ENCODE data around the gene WASF3. TPM values are rescaled to one million over a fixed set of nuclear protein-coding genes. Genes with fewer than 3 reads are reported as not detected.

WASF3 gene
- total and polyA plus RNA-seq, 10 of the 15 experiments (the other 5 are each of a cell fraction or from before 2014, with no cell fraction given) = under 0.01 to 0.10 (median 0.01) TPM; not detected in 7

- no peak for DNase-seq (ENCODE audit: low read depth, low spot score)
- CTCF ChIA-PET = interaction anchor here (0.6 to 3.5 kb wide), 3 partner anchors 141 to 510 kb away, joined by 3 to 27 read pairs (median 3); no protein-coding TSS in a partner anchor
- Histone ChIP-seq H3K36me3 (ENCODE audit: control insufficient read depth in 2 of 2, insufficient read depth in 2 of 2, low read length in 1 of 2) (no peaks in the 10 kb centered on the region), H3K4me1 (ENCODE audit: control insufficient read depth, insufficient read depth, low read length) (no peaks in the 10 kb centered on the region), H3K79me2 (ENCODE audit: control insufficient read depth, insufficient read depth, low read length) (no peaks in the 10 kb centered on the region), H3K27ac (ENCODE audit: control insufficient read depth, insufficient read depth) (no peak overlapping the region), H4K20me1 (ENCODE audit: control insufficient read depth, insufficient read depth) (no peaks in the 10 kb centered on the region), H3K9me3 (replicated peaks; ENCODE audit: control insufficient read depth, insufficient read depth, low read length) (no peaks in the 10 kb centered on the region; the same call in 2 of the 3 replicates), H3K4me3 (no peak overlapping the region), H3K9ac (ENCODE audit: control insufficient read depth, insufficient read depth, low read length) (no peak overlapping the region), H2AFZ (ENCODE audit: control insufficient read depth, low read depth, low read length) (no peak overlapping the region), H3K27me3 (replicated peaks in 1 of 2; ENCODE audit: control insufficient read depth in 2 of 2, insufficient read depth in 2 of 2, low read length in 1 of 2) (no peaks in the 10 kb centered on the region), H3K4me2 (ENCODE audit: control insufficient read depth, insufficient read depth) (no peak overlapping the region)
- WGBS (ENCODE audit: insufficient coverage, insufficient replicate concordance, low lambda C conversion rate, missing lambda C conversion rate) = 23% methylated on average over 19 of the region's 19 CpGs
- intact Hi-C loops (cut with micrococcal nuclease; ENCODE audit: unreplicated experiment) = loop anchor here (5.0 kb wide), 2 partner anchors 197 to 1122 kb away; no protein-coding TSS in a partner anchor
- no peak for ATAC-seq
- POLR2A ChIA-PET = no interaction called here
- FAIRE-seq = no peak
- BruUV-seq (replicated peaks) = no TSS peak
- SMC1A ChIA-PET (ENCODE audit: uncharacterized antibody, unreplicated experiment) = no interaction called here
- RAD21 ChIA-PET (ENCODE audit: unreplicated experiment) = no interaction called here
- in situ Hi-C loops (cut with MboI) = loop anchor here (5.0 kb wide), 1 partner anchor 512 kb away; no protein-coding TSS in a partner anchor
- no peak for TF ChIP-seq ZBTB4 (CRISPR knock-in tag; IDR thresholded peaks at IDR 0.05)
- no peak for TF ChIP-seq HCFC1 (IDR thresholded peaks at IDR 0.05; ENCODE audit: low read length)
- TF ChIP-seq ATF2 (IDR thresholded peaks at IDR 0.05; ENCODE audit: low read length) = no peak
- no peak for TF ChIP-seq POLR2AphosphoS2 (IDR thresholded peaks at IDR 0.05; ENCODE audit: low read depth, low read length)
- no peak for TF ChIP-seq IKZF1 (conservative IDR thresholded peaks at IDR 0.05)
- no peak for TF ChIP-seq CREB1 (IDR thresholded peaks at IDR 0.05; ENCODE audit: low read depth)
- TF ChIP-seq ZBTB11 (CRISPR knock-in tag; IDR thresholded peaks at IDR 0.05) = no peak
- TF ChIP-seq EP300 (IDR thresholded peaks at IDR 0.05; ENCODE audit: borderline replicate concordance in 1 of 2, control insufficient read depth in 1 of 2, low read depth in 2 of 2, low read length in 2 of 2) = no peak
- no peak for TF ChIP-seq YY1 (IDR thresholded peaks at IDR 0.05; ENCODE audit: low read depth, low read length)
- TF ChIP-seq CREM (IDR thresholded peaks at IDR 0.05; ENCODE audit: low read depth) = no peak
- TF ChIP-seq PBX3 (IDR thresholded peaks at IDR 0.05; ENCODE audit: insufficient replicate concordance, low read depth, low read length) = no peak
- no peak for TF ChIP-seq IRF5 (IDR thresholded peaks at IDR 0.05; ENCODE audit: borderline replicate concordance)
Observed at GRCh38 chr13:26694609-26695359, 137.3 kb downstream of the WASF3 start.
